RWPE2 (cell line): Measurements from ENCODE around the gene ZNF775.
A peak's percentile ranks its signal among the peaks of the same experiment; 100 is the strongest.

Experiments
- ATAC-seq: fragments of 200-7000 bp; cut with Tn5 transposase; 3 replicates; pipeline ENCODE4 v1.9.1; 2021; ENCODE audit warnings: low read depth
- DNase-seq: peaks from one replicate; pipeline ENCODE4 v3.0.0-alpha.2; 2020; ENCODE audit warnings: low spot score
- H3K27ac ChIP-seq: fragments of 450-650 bp; 2 replicates; pipeline ENCODE4 v1.5.1; 2017; ENCODE audit warnings: mild to moderate bottlenecking; ENCODE audit not compliant: poor library complexity, severe bottlenecking
- H3K27me3 ChIP-seq: fragments of 250-450 bp; sonication (Bioruptor Pico); 2 replicates; pipeline ENCODE4 v1.5.1; 2021; ENCODE audit warnings: mild to moderate bottlenecking, moderate library complexity; ENCODE audit not compliant: insufficient read depth, poor library complexity, severe bottlenecking
- H3K36me3 ChIP-seq: fragments of 250-450 bp; sonication (Bioruptor Pico); 2 replicates; pipeline ENCODE4 v1.5.1; 2020; ENCODE audit warnings: low read depth, mild to moderate bottlenecking, moderate library complexity
- H3K4me1 ChIP-seq: fragments of 250-450 bp; sonication (Bioruptor Pico); 2 replicates; pipeline ENCODE4 v1.5.1; 2021; ENCODE audit warnings: mild to moderate bottlenecking, moderate library complexity; ENCODE audit not compliant: insufficient read depth, poor library complexity, severe bottlenecking
- H3K4me3 ChIP-seq: fragments of 250-450 bp; sonication (Bioruptor Pico); 2 replicates; pipeline ENCODE4 v1.5.1; 2021; ENCODE audit warnings: mild to moderate bottlenecking, moderate library complexity; ENCODE audit not compliant: severe bottlenecking
- H3K9me3 ChIP-seq: fragments of 250-450 bp; sonication (Bioruptor Pico); 2 replicates; pipeline ENCODE4 v1.5.1; 2021; ENCODE audit warnings: mild to moderate bottlenecking, moderate library complexity; ENCODE audit not compliant: severe bottlenecking
- TF ChIP-seq, protein P1 (sequence below): fragments of 450-650 bp; IDR thresholded peaks from one replicate; pipeline ENCODE4 v1.5.1; 2017; ENCODE audit warnings: mild to moderate bottlenecking, moderate library complexity; ENCODE audit not compliant: poor library complexity, severe bottlenecking

The ZNF775 gene

DNA sequence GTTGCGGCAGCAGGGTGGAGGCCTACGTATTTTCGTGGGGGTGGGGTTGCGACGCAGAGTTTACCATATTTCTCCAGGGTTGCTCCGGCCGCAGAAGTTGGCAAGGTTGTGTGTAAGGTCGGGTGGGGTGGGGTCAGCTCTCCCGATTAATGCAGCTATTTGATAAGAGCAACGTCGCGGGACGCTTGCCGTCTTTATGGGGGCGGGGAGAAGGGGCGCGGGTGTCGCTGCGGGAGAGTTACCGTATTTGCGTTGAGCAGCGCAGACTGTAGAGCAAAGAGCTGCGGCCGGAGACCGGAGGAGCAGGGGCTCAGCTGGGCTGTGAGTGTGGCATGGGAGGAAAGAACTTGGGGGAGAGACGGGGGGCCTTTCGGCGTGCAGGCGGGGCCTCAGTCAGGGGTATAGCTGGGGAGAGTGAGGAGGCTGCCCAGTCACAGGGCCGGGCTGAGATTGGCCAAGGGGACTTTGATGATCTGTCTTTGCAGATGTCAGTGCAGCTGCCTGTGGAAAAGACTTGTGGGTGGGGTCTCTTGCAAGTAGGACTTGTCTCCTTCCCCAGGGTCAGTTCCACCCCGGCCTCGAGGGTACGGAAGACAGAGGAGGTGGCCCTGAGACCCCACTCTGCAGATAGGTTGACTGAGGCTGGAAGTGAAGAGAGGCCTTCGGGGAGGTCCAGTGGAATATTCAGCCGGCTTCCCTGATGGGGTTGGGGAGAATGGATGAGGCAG is 26.6 kb downstream of the ZNF775 start:
- ATAC-seq (peak; percentile 9; the same call in 2 of the 3 replicates), DNase-seq (no peak)
- TF ChIP-seq, protein P1, sequence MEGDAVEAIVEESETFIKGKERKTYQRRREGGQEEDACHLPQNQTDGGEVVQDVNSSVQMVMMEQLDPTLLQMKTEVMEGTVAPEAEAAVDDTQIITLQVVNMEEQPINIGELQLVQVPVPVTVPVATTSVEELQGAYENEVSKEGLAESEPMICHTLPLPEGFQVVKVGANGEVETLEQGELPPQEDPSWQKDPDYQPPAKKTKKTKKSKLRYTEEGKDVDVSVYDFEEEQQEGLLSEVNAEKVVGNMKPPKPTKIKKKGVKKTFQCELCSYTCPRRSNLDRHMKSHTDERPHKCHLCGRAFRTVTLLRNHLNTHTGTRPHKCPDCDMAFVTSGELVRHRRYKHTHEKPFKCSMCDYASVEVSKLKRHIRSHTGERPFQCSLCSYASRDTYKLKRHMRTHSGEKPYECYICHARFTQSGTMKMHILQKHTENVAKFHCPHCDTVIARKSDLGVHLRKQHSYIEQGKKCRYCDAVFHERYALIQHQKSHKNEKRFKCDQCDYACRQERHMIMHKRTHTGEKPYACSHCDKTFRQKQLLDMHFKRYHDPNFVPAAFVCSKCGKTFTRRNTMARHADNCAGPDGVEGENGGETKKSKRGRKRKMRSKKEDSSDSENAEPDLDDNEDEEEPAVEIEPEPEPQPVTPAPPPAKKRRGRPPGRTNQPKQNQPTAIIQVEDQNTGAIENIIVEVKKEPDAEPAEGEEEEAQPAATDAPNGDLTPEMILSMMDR: no peak
- no peaks in the 10 kb centered on the region for H3K27me3 ChIP-seq
- H3K9me3 ChIP-seq: no peaks in the 10 kb centered on the region
- H3K27ac ChIP-seq: peak overlapping the region; percentile 28
- peak overlapping the region; percentile 81 for H3K4me3 ChIP-seq
- H3K36me3 ChIP-seq: no peaks in the 10 kb centered on the region
- peaks cover 5% of the 10 kb centered on the region for H3K4me1 ChIP-seq

DNA sequence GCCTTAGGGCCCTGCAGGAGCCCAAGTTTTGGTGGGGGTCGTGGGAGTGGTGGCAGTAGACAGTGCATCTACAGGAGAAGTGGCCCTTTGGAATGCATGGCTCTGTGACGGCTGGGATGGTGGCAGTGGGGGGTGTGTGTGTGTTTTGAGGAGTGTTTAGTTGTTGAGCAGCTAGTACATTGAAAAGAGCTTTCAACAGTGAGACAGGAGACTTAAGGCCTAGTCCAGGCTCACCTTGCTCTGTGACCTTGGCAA is 27.1 kb downstream of the ZNF775 start:
- no peak for DNase-seq
- TF ChIP-seq, protein P1: no peak
- Histone ChIP-seq H3K4me1 (peaks cover 5% of the 10 kb centered on the region), H3K27me3 (no peaks in the 10 kb centered on the region), H3K27ac (no peak overlapping the region), H3K36me3 (no peaks in the 10 kb centered on the region), H3K9me3 (no peaks in the 10 kb centered on the region), H3K4me3 (no peak overlapping the region)
- ATAC-seq: no peak

DNA sequence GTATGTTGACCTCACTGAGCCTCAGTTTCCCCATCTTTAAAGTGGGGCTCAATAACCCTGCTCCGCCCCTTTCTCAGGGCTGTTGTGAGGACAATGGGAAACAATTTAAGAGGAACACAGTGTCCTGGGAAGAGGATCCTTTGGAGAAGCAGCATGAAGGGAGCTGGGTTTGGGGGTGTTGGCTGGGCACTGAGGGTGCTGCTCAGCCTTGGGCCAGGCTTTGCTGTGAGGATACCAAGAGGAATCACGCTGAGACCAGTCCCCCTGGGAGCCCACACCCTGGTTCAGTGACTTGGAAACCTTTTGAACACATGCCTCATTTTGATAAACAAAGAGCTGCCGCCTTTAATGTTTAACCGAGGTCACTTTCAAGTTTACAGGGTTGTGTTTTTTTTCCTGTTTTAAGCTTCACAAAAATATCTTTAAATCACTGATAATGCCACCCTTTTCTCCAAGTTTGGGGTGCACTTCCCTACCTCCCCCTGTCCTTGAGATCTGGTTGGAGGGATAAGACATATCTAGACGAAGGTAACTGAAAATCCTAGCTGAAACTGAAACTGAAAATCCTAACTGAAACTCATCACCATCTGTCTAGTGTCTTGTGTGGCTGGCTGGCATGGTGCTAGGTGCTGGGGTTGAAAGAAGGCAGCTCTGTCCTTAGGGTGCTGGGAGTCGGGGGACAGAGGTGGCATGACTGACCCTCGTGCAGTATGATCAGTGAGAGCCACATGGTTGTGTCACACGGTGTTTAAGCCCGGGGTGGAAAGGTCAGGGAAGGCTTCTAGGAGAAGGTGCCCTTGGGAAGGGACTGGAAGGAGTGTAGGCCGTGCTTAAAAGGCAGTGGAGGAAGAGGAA is 27.7 kb downstream of the ZNF775 start:
- Histone ChIP-seq H3K4me1 (peaks cover 5% of the 10 kb centered on the region), H3K9me3 (no peaks in the 10 kb centered on the region), H3K27ac (no peak overlapping the region), H3K4me3 (no peak overlapping the region), H3K36me3 (no peaks in the 10 kb centered on the region), H3K27me3 (no peaks in the 10 kb centered on the region)
- TF ChIP-seq, protein P1: no peak
- ATAC-seq (no peak), DNase-seq (no peak)

DNA sequence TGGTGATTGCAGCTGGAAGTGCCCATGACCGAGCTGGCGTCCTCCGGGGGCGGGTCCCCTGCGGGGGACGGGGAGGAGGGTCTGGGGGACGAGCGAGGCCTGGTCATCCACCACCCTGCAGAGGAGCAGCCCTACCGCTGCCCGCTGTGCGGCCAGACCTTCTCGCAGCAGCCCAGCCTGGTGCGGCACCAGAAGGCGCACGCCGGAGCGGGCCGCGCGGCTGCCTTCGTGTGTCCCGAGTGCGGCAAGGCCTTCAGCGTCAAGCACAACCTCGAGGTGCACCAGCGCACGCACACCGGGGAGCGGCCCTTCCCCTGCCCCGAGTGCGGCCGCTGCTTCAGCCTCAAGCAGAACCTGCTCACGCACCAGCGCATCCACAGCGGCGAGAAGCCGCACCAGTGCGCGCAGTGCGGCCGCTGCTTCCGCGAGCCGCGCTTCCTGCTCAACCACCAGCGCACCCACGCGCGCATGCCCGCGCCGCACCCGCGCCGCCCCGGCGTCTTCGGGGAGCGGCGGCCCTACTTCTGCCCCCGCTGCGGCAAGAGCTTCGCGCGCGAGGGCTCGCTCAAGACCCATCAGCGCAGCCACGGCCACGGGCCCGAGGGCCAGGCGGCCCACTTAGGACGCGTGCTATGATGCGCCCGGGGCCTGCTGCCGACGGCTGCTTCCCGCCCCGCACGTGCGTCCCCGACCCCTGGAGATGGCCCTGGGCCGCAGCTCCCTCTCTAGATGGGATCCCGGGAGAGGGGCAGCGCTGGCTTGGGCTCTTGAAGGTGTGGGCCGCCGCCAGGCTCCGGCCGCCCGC is 28.7 kb downstream of the ZNF775 start:
- TF ChIP-seq, protein P1: no peak

More for the DNA sequence above, 28.7 kb downstream of the ZNF775 start:
- Histone ChIP-seq H3K36me3 (no peaks in the 10 kb centered on the region), H3K4me1 (peaks cover 5% of the 10 kb centered on the region), H3K9me3 (no peaks in the 10 kb centered on the region), H3K4me3 (no peak overlapping the region), H3K27ac (no peak overlapping the region), H3K27me3 (no peaks in the 10 kb centered on the region)
- ATAC-seq (no peak), DNase-seq (no peak)
